H1 (cell line): ENCODE measurements around the gene ATMIN. TPM values are rescaled to one million over a fixed set of nuclear protein-coding genes. Genes with fewer than 3 reads are reported as not detected.

Experiments
- CTCF ChIA-PET: fragments of 300-600 bp; sonication (Branson Sonifier 250); formaldehyde crosslinking; loops from one replicate; lab custom pipeline; 2021; ENCODE audit not compliant: partially characterized antibody; lab: Charles Lee
- POLR2A ChIA-PET: fragments of 300-600 bp; sonication (Branson Sonifier 250); formaldehyde crosslinking; loops from one replicate; lab custom pipeline; 2021; ENCODE audit warnings: inconsistent platforms; ENCODE audit not compliant: partially characterized antibody; lab: Charles Lee
- DNase-seq, 2 experiments: peaks; one replicate each; pipeline versions ENCODE4 v3.0.0 to v3.0.0-alpha.2; 2010 to 2022; ENCODE audit warnings: low spot score in 2 of 2, low read depth in 1 of 2, mixed read lengths in 1 of 2
- FAIRE-seq: peaks from 2 replicates; lab custom pipeline; 2011; peaks lifted over from hg19 to GRCh38; lab: Jason Lieb, UNC
- H2AFZ ChIP-seq: 2 replicates; pipeline ENCODE4 v1.8.1; 2012; ENCODE audit warnings: low read length, inconsistent platforms
- H2AK5ac ChIP-seq: 2 replicates; pipeline ENCODE4 v1.6.1; 2013; ENCODE audit warnings: low read depth, low read length
- H2BK120ac ChIP-seq: replicated peaks from 2 replicates; pipeline ENCODE3; 2013; ENCODE audit warnings: low read depth, low read length, inconsistent platforms
- H2BK12ac ChIP-seq: 2 replicates; pipeline ENCODE4 v1.6.1; 2013; ENCODE audit warnings: low read depth, low read length
- H2BK15ac ChIP-seq: 2 replicates; pipeline ENCODE4 v1.6.1; 2013; ENCODE audit warnings: low read length
- H2BK20ac ChIP-seq: 2 replicates; pipeline ENCODE4 v1.6.1; 2013; ENCODE audit warnings: low read length
- H2BK5ac ChIP-seq: 2 replicates; pipeline ENCODE4 v1.6.1; 2013; ENCODE audit warnings: low read depth, low read length
- H3K14ac ChIP-seq: 2 replicates; pipeline ENCODE4 v1.6.1; 2013; ENCODE audit warnings: inconsistent platforms; ENCODE audit not compliant: insufficient read length
- H3K18ac ChIP-seq: 2 replicates; pipeline ENCODE4 v1.6.1; 2013; ENCODE audit warnings: low read length; ENCODE audit errors: extremely low read depth
- H3K23ac ChIP-seq: 2 replicates; pipeline ENCODE4 v1.6.1; 2013; ENCODE audit warnings: inconsistent platforms; ENCODE audit not compliant: insufficient read length
- H3K23me2 ChIP-seq: 2 replicates; pipeline ENCODE4 v1.6.1; 2013; ENCODE audit warnings: low read depth, low read length
- H3K27ac ChIP-seq: 2 replicates; pipeline ENCODE4 v1.6.1; 2011; ENCODE audit warnings: low read depth, low read length, inconsistent platforms
- H3K27me3 ChIP-seq, 4 experiments: replicated peaks in 1 of 4; 1 replicate in 1 of 4; 2 replicates in 3 of 4; pipeline versions ENCODE4 v1.6.1 to v1.8.1; 2011 to 2013; ENCODE audit warnings: low read length in 3 of 4, mild to moderate bottlenecking in 3 of 4, inconsistent platforms in 2 of 4, mixed read lengths in 2 of 4, moderate library complexity in 1 of 4; ENCODE audit not compliant: control insufficient read depth in 3 of 4, insufficient read depth in 3 of 4; ENCODE audit errors: extremely low read depth in 1 of 4
- H3K36me3 ChIP-seq, 4 experiments: 2 replicates each; pipeline versions ENCODE4 v1.6.1 to v1.8.1; 2011 to 2013; ENCODE audit warnings: mild to moderate bottlenecking in 4 of 4, low read length in 3 of 4, moderate library complexity in 2 of 4, control low read depth in 1 of 4, inconsistent platforms in 1 of 4; ENCODE audit not compliant: insufficient read depth in 4 of 4, control insufficient read depth in 2 of 4
- H3K4ac ChIP-seq: replicated peaks from 2 replicates; pipeline ENCODE3; 2013; ENCODE audit warnings: low read length, low read depth, mixed read lengths, inconsistent platforms; ENCODE audit not compliant: insufficient read length
- H3K4me1 ChIP-seq, 4 experiments: replicated peaks in 1 of 4; 1 replicate in 1 of 4; 2 replicates in 3 of 4; pipeline versions ENCODE4 v1.6.1 to v1.8.1; 2011 to 2013; ENCODE audit warnings: low read length in 3 of 4, inconsistent platforms in 2 of 4, mixed read lengths in 1 of 4; ENCODE audit not compliant: insufficient read depth in 4 of 4, control insufficient read depth in 3 of 4
- H3K4me2 ChIP-seq, 2 experiments: 2 replicates each; pipeline versions ENCODE4 v1.6.1 to v1.8.1; 2011 to 2013; ENCODE audit warnings: low read depth in 2 of 2, low read length in 2 of 2, control low read depth in 1 of 2, inconsistent platforms in 1 of 2, mild to moderate bottlenecking in 1 of 2; ENCODE audit not compliant: insufficient read depth in 1 of 2
- H3K4me3 ChIP-seq, 4 experiments: fragments of 200-600, 300-600 bp in 1 of 4; sonication (generic), shearing (Covaris generic), sonication (Bioruptor Twin) in 1 of 4; 2 replicates each; pipeline versions ENCODE4 v1.5.1 to v1.8.1; 2011 to 2016; ENCODE audit warnings: low read length in 4 of 4, low read depth in 3 of 4, control low read depth in 2 of 4, inconsistent platforms in 2 of 4, mild to moderate bottlenecking in 2 of 4, mixed read lengths in 1 of 4, moderate library complexity in 1 of 4; ENCODE audit not compliant: insufficient read depth in 2 of 4; ENCODE audit errors: extremely low read depth in 1 of 4
- H3K56ac ChIP-seq: replicated peaks from 2 replicates; pipeline ENCODE3; 2013; ENCODE audit warnings: low read depth, mild to moderate bottlenecking, mixed read lengths, low read length, inconsistent platforms; ENCODE audit not compliant: insufficient read length
- H3K79me1 ChIP-seq: 2 replicates; pipeline ENCODE4 v1.6.1; 2013; ENCODE audit warnings: low read depth, low read length, control low read depth
- H3K79me2 ChIP-seq, 2 experiments: 2 replicates each; pipeline versions ENCODE4 v1.6.1 to v1.8.1; 2012 to 2013; ENCODE audit warnings: low read length in 2 of 2, mild to moderate bottlenecking in 2 of 2, inconsistent platforms in 1 of 2; ENCODE audit not compliant: insufficient read depth in 2 of 2, control insufficient read depth in 1 of 2
- H3K9ac ChIP-seq, 4 experiments: replicated peaks in 1 of 4; 1 replicate in 1 of 4; 2 replicates in 3 of 4; pipeline versions ENCODE4 v1.6.1 to v1.8.1; 2011 to 2013; ENCODE audit warnings: low read depth in 3 of 4, low read length in 3 of 4, control low read depth in 2 of 4, mild to moderate bottlenecking in 2 of 4, moderate library complexity in 2 of 4, inconsistent platforms in 1 of 4; ENCODE audit errors: extremely low read depth in 1 of 4
- H3K9me3 ChIP-seq, 2 experiments: 2 replicates each; pipeline versions ENCODE4 v1.6.1 to v1.8.1; 2012 to 2013; ENCODE audit warnings: mild to moderate bottlenecking in 2 of 2, moderate library complexity in 2 of 2, control low read depth in 1 of 2, inconsistent platforms in 1 of 2, low read depth in 1 of 2, low read length in 1 of 2, mixed read lengths in 1 of 2; ENCODE audit not compliant: insufficient read depth in 2 of 2
- H4K20me1 ChIP-seq, 2 experiments: replicated peaks in 1 of 2; 2 replicates each; pipeline versions ENCODE3 to v1.8.1; 2011 to 2013; ENCODE audit warnings: inconsistent platforms in 2 of 2, low read length in 2 of 2, mild to moderate bottlenecking in 1 of 2; ENCODE audit not compliant: insufficient read depth in 2 of 2, control insufficient read depth in 1 of 2
- H4K5ac ChIP-seq: 2 replicates; pipeline ENCODE4 v1.6.1; 2013; ENCODE audit warnings: low read length, low read depth, mixed read lengths, inconsistent platforms; ENCODE audit not compliant: insufficient read length
- H4K8ac ChIP-seq: 2 replicates; pipeline ENCODE4 v1.8.0; 2013; ENCODE audit warnings: mild to moderate bottlenecking, moderate library complexity, low read length, inconsistent platforms; ENCODE audit not compliant: insufficient read depth; ENCODE audit errors: extremely low read depth
- H4K91ac ChIP-seq: replicated peaks from 2 replicates; pipeline ENCODE3; 2013; ENCODE audit warnings: low read length, mixed read lengths, inconsistent platforms; ENCODE audit not compliant: insufficient read length
- CHD1 ChIP-seq: IDR thresholded peaks from 2 replicates; pipeline ENCODE4 v1.6.1; 2012; ENCODE audit warnings: low read depth, low read length, improper control_type of control experiment
- CHD2 ChIP-seq: IDR thresholded peaks from 2 replicates; pipeline ENCODE4 v1.6.1; 2012; ENCODE audit warnings: low read length, improper control_type of control experiment
- CTBP2 ChIP-seq: IDR thresholded peaks from 2 replicates; pipeline ENCODE4 v1.7.0; 2011; ENCODE audit warnings: borderline replicate concordance, mild to moderate bottlenecking, moderate library complexity, mixed read lengths, low read length; ENCODE audit not compliant: insufficient read depth, insufficient read length
- EP300 ChIP-seq, 2 experiments: IDR thresholded peaks; 1 replicate in 1 of 2; 2 replicates in 1 of 2; pipeline ENCODE4 v1.6.1; 2011 to 2012; ENCODE audit warnings: low read depth in 2 of 2, low read length in 2 of 2, mild to moderate bottlenecking in 2 of 2, borderline replicate concordance in 1 of 2, inconsistent platforms in 1 of 2, moderate library complexity in 1 of 2
- GABPA ChIP-seq: IDR thresholded peaks from 2 replicates; pipeline ENCODE4 v1.6.1; 2011; ENCODE audit warnings: mild to moderate bottlenecking, low read length, moderate library complexity, borderline replicate concordance; ENCODE audit not compliant: insufficient read depth
- GTF2F1 ChIP-seq: IDR thresholded peaks from 2 replicates; pipeline ENCODE4 v1.6.1; 2012; ENCODE audit warnings: low read depth, low read length, improper control_type of control experiment, borderline replicate concordance
- RAD21 ChIP-seq, 2 experiments: IDR thresholded peaks in 1 of 2; conservative IDR thresholded peaks in 1 of 2; 2 replicates each; pipeline ENCODE4 v1.6.1; 2011; ENCODE audit warnings: low read depth in 2 of 2, low read length in 2 of 2, improper control_type of control experiment in 1 of 2, inconsistent platforms in 1 of 2, mild to moderate bottlenecking in 1 of 2, moderate library complexity in 1 of 2
- RFX5 ChIP-seq: IDR thresholded peaks from 2 replicates; pipeline ENCODE4 v1.6.1; 2011; ENCODE audit warnings: low read depth, low read length, improper control_type of control experiment, borderline replicate concordance
- SUZ12 ChIP-seq: fragments of 200-600 bp; sonication (generic); IDR thresholded peaks from 2 replicates; pipeline ENCODE4 v1.6.1; 2012; ENCODE audit warnings: mild to moderate bottlenecking, inconsistent platforms, low read length, moderate library complexity, mixed read lengths
- TCF12 ChIP-seq: IDR thresholded peaks from 2 replicates; pipeline ENCODE4 v1.6.1; 2011; ENCODE audit warnings: low read depth, mild to moderate bottlenecking, low read length
- ZNF274 ChIP-seq: IDR thresholded peaks from 2 replicates; pipeline ENCODE4 v1.7.0; 2012; ENCODE audit warnings: low read length, borderline replicate concordance; ENCODE audit errors: extremely low read depth
- WGBS, 2 experiments: shearing (Covaris generic) in 1 of 2; methylation state at CpG; one replicate each; pipeline versions ENCODE4 v1.1.6 to v1.1.7; 2013 to 2015; ENCODE audit warnings: low lambda C conversion rate in 2 of 2, mixed read lengths in 2 of 2, inconsistent platforms in 1 of 2, low coverage in 1 of 2, missing lambda C conversion rate in 1 of 2; ENCODE audit not compliant: insufficient replicate concordance in 2 of 2, insufficient coverage in 1 of 2, insufficient read length in 1 of 2; ENCODE audit errors: extremely low coverage in 1 of 2, missing lambda C conversion rate in 1 of 2; 5-methylcytosine and 5-hydroxymethylcytosine counted together
- polyA plus RNA-seq, 7 experiments: library from polyadenylated mRNA; depleted of rRNA in 3 of 7; stranded (reverse) in 5 of 7; unstranded in 2 of 7; fragments of >200 nt in 5 of 7; fragments of 200-250 nt in 2 of 7; gene quantifications; 1 replicate in 5 of 7; 2 replicates in 1 of 7; 4 replicates in 1 of 7; pipeline versions ENCODE4 v1.2.1 to v1.2.3, GENCODE V29; 2011 to 2013; ENCODE audit warnings: missing spikeins in 2 of 7, mixed read lengths in 2 of 7
- total RNA-seq: library from RNA; stranded (reverse); fragmentation: NEBNext Ultra II Directional; extraction: Animal tissue kit (Norgen Biotek cat#: 25700); gene quantifications from 2 replicates; pipeline ENCODE4 v1.2.1, GENCODE V29; 2021
- TF ChIP-seq, protein P1 (sequence below): IDR thresholded peaks from 2 replicates; pipeline ENCODE4 v1.6.1; 2011; ENCODE audit warnings: low read depth, mild to moderate bottlenecking, low read length; ENCODE audit not compliant: insufficient read depth

ATMIN gene
- total and polyA plus RNA-seq, 2 of the 8 experiments (the other 6 are each of a cell fraction or from before 2014, with no cell fraction given) = 34.8 to 59.8 TPM

DNA sequence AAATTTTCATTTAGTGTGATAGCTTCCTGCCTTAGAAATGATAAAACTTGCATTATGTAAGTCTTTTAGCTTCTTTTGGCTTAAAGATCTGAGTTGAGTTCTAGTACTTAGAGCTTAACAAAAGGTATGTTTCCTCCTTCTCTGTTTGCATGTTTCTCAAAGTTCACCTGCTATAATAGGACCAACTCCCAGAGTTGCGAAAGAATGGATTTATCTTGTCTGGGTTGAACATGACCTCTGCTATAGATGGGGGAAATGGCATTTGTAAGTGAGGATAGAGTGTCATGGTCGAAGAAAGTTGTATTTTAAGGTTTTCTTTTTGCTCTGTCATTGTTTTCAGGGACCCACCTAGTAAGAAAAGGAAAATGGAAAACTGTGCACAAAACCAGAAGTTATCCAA is 7.2 kb downstream of the ATMIN start:
- Histone ChIP-seq H2BK15ac (no peak overlapping the region), H2AFZ (no peak overlapping the region), H2BK20ac (no peak overlapping the region), H3K79me2 (peaks cover 0 to 31% of the 10 kb centered on the region in 2 experiments; a peak in 2 of 4 replicates), H4K20me1 (peaks cover 2 to 8% of the 10 kb centered on the region in 2 experiments), H3K23ac (no peak overlapping the region), H3K4me1 (no peaks in the 10 kb centered on the region), H2BK5ac (no peak overlapping the region), H3K56ac (no peak overlapping the region), H3K4ac (no peak overlapping the region), H3K27me3 (no peaks in the 10 kb centered on the region), H3K36me3 (peaks cover 14 to 61% (median 45%) of the 10 kb centered on the region in 4 experiments), H3K27ac (no peak overlapping the region), H3K23me2 (no peaks in the 10 kb centered on the region; the same call in 1 of the 2 replicates), H3K4me3 (no peak overlapping the region), H3K18ac (no peak overlapping the region), H3K79me1 (peaks cover 3% of the 10 kb centered on the region; the same call in 1 of the 2 replicates), H3K9me3 (no peaks in the 10 kb centered on the region), H2BK12ac (no peak overlapping the region), H3K4me2 (no peak overlapping the region), H3K14ac (no peak overlapping the region), H2AK5ac (no peak overlapping the region), H4K8ac (no peak overlapping the region), H4K5ac (no peak overlapping the region), H4K91ac (no peak overlapping the region), H3K9ac (no peak overlapping the region), H2BK120ac (no peak overlapping the region)
- DNase-seq (no peak), FAIRE-seq (no peak)
- WGBS, 2 experiments = 88% methylated on average over 2 of the region's 2 CpGs; no CpG with 5 or more reads in 1 of the 2 experiments
- ChIA-PET POLR2A (interaction anchor here (2.1 kb wide), 1 partner anchor 31 kb away, joined by 5 read pairs; no protein-coding TSS in a partner anchor), CTCF (interaction anchor here (0.7 kb wide), 1 partner anchor 46 kb away, joined by 3 read pairs; no protein-coding TSS in a partner anchor)
- TF ChIP-seq EP300 (IDR thresholded peaks at IDR 0.05; ENCODE audit: borderline replicate concordance in 1 of 2, low read depth in 2 of 2, low read length in 2 of 2) = no peak
- TF ChIP-seq CTBP2 = no peak
- TF ChIP-seq, protein P1, sequence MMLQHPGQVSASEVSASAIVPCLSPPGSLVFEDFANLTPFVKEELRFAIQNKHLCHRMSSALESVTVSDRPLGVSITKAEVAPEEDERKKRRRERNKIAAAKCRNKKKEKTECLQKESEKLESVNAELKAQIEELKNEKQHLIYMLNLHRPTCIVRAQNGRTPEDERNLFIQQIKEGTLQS = no peak
- TF ChIP-seq GABPA = no peak
- TF ChIP-seq GTF2F1 = no peak
- TF ChIP-seq CHD2 = no peak
- no peak for TF ChIP-seq SUZ12
- no peak for TF ChIP-seq CHD1
- TF ChIP-seq RAD21 (IDR thresholded peaks at IDR 0.05 in 1 of 2, conservative IDR thresholded peaks at IDR 0.05 in 1 of 2; ENCODE audit: low read depth in 2 of 2, low read length in 2 of 2) = no peak
- TF ChIP-seq TCF12 = no peak
- TF ChIP-seq RFX5 = no peak
- no peak for TF ChIP-seq ZNF274
